A673 (cell line): ENCODE measurements around the gene MGMT.

Experiments
- CTCF ChIP-seq: fragments of 300-800, 200-600 bp; sonication (generic); conservative IDR thresholded peaks from 2 replicates; pipeline ENCODE4 v1.5.1; 2017; ENCODE audit warnings: low read depth, mild to moderate bottlenecking, antibody characterized with exemption, low read length, moderate library complexity, mixed read lengths
- EZH2 ChIP-seq: fragments of 200-600 bp; sonication (generic); IDR thresholded peaks from 2 replicates; pipeline ENCODE4 v1.6.1; 2017; ENCODE audit warnings: borderline replicate concordance, low read depth, mild to moderate bottlenecking, mixed read lengths, antibody characterized with exemption, low read length; ENCODE audit not compliant: poor library complexity, severe bottlenecking

DNA sequence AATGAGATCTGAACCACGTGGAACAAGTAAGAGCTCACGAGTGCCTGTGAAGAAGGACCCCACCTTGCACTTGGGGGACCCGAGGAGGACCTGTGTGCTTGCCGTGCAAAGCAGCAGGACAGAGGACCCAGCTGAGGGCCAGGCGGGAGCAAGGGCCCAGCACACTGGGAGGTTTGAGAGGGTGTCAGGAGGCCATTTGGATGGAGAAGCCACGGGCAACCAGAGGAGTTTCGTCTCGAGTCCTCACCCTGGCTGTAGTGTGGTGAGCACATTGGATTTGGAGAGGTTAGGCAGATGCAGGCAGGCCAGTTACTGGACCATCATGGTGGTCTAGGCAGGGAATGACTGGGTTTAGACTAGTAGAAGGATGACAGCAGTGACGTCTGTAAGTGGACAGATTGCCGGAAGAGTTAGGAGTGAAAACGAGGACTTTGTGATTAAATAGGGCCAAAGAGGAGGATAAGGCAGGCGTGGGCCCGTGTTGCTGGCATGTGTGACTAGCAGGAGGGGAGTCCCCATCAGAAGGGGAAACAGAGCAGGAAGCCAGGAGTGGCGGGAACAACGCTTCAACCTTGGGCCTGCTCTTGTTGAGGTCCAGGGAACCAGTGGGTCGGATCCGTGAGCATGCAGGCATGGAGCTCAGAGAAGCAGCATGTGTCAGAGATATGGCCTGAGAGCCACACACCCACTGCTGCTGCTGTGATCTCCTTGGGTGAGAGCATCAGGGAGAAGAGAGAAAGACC is 208.2 kb downstream of the MGMT start:
- TF ChIP-seq CTCF (no peak), EZH2 (no peak)
